HEK293 (cell line): Measurements from ENCODE around the gene SLC38A4.

Source experiments
- CTCF ChIA-PET: fragments of 350-600 bp; formaldehyde crosslinking; extraction: SDS; loops from one replicate; lab custom pipeline; 2021; ENCODE audit warnings: antibody characterized with exemption; lab: Yijun Ruan, JAX
- POLR2A ChIA-PET: fragments of 300-600 bp; formaldehyde crosslinking; extraction: SDS; loops from one replicate; lab custom pipeline; 2020; ENCODE audit warnings: antibody characterized with exemption, inconsistent platforms; lab: Yijun Ruan, JAX
- H3K27ac ChIP-seq: fragments of 200-500 bp; sonication (Bioruptor generic); 2 replicates; pipeline ENCODE4 v1.5.1; 2014; ENCODE audit warnings: low read depth, low read length, control low read depth, inconsistent platforms; ENCODE audit errors: extremely low read depth
- H3K36me3 ChIP-seq, 2 experiments: fragments of 200-500 bp in 1 of 2; sonication (Bioruptor generic) in 1 of 2; 1 replicate in 1 of 2; 2 replicates in 1 of 2; pipeline ENCODE4 v1.5.1; 2014 to 2017; ENCODE audit warnings: inconsistent platforms in 2 of 2, low read length in 2 of 2; ENCODE audit not compliant: control insufficient read depth in 2 of 2, insufficient read depth in 1 of 2
- H3K4me1 ChIP-seq: fragments of 200-500 bp; sonication (Bioruptor generic); 2 replicates; pipeline ENCODE4 v1.5.1; 2014; ENCODE audit warnings: mild to moderate bottlenecking, low read length, inconsistent platforms; ENCODE audit not compliant: control insufficient read depth, insufficient read depth
- H3K4me3 ChIP-seq: 2 replicates; pipeline ENCODE4 v1.5.1; 2011; ENCODE audit warnings: low read depth, mild to moderate bottlenecking, control low read depth, low read length, moderate library complexity
- H3K9me3 ChIP-seq: fragments of 200-500 bp; sonication (Bioruptor generic); 2 replicates; pipeline ENCODE4 v1.5.1; 2014; ENCODE audit warnings: low read depth, low read length, inconsistent platforms; ENCODE audit not compliant: control insufficient read depth, insufficient read depth
- BCL11A ChIP-seq: fragments of 450-650 bp; formaldehyde crosslinking; IDR thresholded peaks from 2 replicates; pipeline ENCODE4 v1.5.1; 2016; ENCODE audit warnings: low read depth, missing biosample characterization, missing genetic modification characterization
- GLI2 ChIP-seq: fragments of 450-650 bp; formaldehyde crosslinking; IDR thresholded peaks from 2 replicates; pipeline ENCODE4; 2017; ENCODE audit warnings: missing biosample characterization, missing genetic modification characterization, low read depth, borderline replicate concordance
- ZBTB48 ChIP-seq: fragments of 450-650 bp; formaldehyde crosslinking; IDR thresholded peaks from 2 replicates; pipeline ENCODE4 v1.5.1; 2016; ENCODE audit warnings: missing biosample characterization, missing genetic modification characterization
- ZNF175 ChIP-seq: fragments of 450-650 bp; formaldehyde crosslinking; IDR thresholded peaks from 2 replicates; pipeline ENCODE4 v1.5.1; 2016; ENCODE audit warnings: missing biosample characterization, missing genetic modification characterization
- ZNF221 ChIP-seq: fragments of 450-650 bp; formaldehyde crosslinking; IDR thresholded peaks from 2 replicates; pipeline ENCODE4 v1.5.1; 2017; ENCODE audit warnings: missing biosample characterization, missing genetic modification characterization, borderline replicate concordance
- ZNF324 ChIP-seq: fragments of 450-650 bp; formaldehyde crosslinking; IDR thresholded peaks from 2 replicates; pipeline ENCODE4 v1.5.1; 2016; ENCODE audit warnings: missing biosample characterization, missing genetic modification characterization
- ZNF404 ChIP-seq: fragments of 450-650 bp; formaldehyde crosslinking; IDR thresholded peaks from 2 replicates; pipeline ENCODE4 v1.5.1; 2017; ENCODE audit warnings: missing biosample characterization, missing genetic modification characterization
- ZNF416 ChIP-seq: fragments of 450-650 bp; formaldehyde crosslinking; IDR thresholded peaks from 2 replicates; pipeline ENCODE4 v1.5.1; 2016; ENCODE audit warnings: missing biosample characterization, missing genetic modification characterization
- ZNF626 ChIP-seq: fragments of 450-650 bp; sonication (Bioruptor Pico); formaldehyde crosslinking; IDR thresholded peaks from 2 replicates; pipeline ENCODE4 v1.5.1; 2018; ENCODE audit warnings: missing biosample characterization, missing genetic modification characterization, inconsistent platforms
- ZNF629 ChIP-seq: fragments of 450-650 bp; formaldehyde crosslinking; IDR thresholded peaks from 2 replicates; pipeline ENCODE4 v1.5.1; 2017; ENCODE audit warnings: missing biosample characterization, missing genetic modification characterization
- ZNF843 ChIP-seq: fragments of 450-650 bp; formaldehyde crosslinking; IDR thresholded peaks from 2 replicates; pipeline ENCODE4 v1.5.1; 2016; ENCODE audit warnings: missing biosample characterization, missing genetic modification characterization
- ZSCAN23 ChIP-seq: fragments of 450-650 bp; formaldehyde crosslinking; IDR thresholded peaks from 2 replicates; pipeline ENCODE4 v1.5.1; 2016; ENCODE audit warnings: missing biosample characterization, missing genetic modification characterization
- TF ChIP-seq, protein P1 (sequence below): fragments of 450-650 bp; formaldehyde crosslinking; IDR thresholded peaks from 2 replicates; pipeline ENCODE4 v1.5.1; 2016; ENCODE audit warnings: missing biosample characterization, missing genetic modification characterization
- TF ChIP-seq, protein P2 (sequence below): fragments of 450-650 bp; formaldehyde crosslinking; IDR thresholded peaks from 2 replicates; pipeline ENCODE4 v1.5.1; 2016; ENCODE audit warnings: missing biosample characterization, missing genetic modification characterization
- TF ChIP-seq, protein P3 (sequence below): fragments of 450-650 bp; formaldehyde crosslinking; IDR thresholded peaks from 2 replicates; pipeline ENCODE4 v1.5.1; 2017; ENCODE audit warnings: missing biosample characterization, missing genetic modification characterization
- TF ChIP-seq, protein P4 (sequence below): fragments of 450-650 bp; formaldehyde crosslinking; IDR thresholded peaks from 2 replicates; pipeline ENCODE4 v1.5.1; 2016; ENCODE audit warnings: missing biosample characterization, missing genetic modification characterization

SLC38A4 gene

DNA sequence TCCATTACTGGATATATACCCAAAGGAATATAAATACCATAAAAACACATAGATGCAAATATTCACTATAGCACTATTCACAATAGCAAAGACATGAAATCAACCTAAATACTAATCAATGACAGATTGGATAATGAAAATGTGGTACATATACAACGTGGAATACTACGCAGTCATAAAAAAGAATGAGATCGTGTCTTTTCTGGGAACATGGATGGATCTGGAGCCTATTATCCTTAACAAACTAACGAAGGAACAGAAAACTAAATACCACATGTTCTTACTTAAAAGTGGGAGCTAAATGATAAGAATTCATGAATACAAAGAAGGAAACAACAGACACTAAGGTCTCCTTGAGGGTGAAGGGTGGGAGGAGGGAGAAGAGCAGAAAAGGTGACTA lies 76.5 kb downstream of the SLC38A4 start:
- POLR2A ChIA-PET: no interaction called here
- CTCF ChIA-PET: no interaction called here
- H3K4me1 ChIP-seq: no peaks in the 10 kb centered on the region
- TF ChIP-seq, protein P1, sequence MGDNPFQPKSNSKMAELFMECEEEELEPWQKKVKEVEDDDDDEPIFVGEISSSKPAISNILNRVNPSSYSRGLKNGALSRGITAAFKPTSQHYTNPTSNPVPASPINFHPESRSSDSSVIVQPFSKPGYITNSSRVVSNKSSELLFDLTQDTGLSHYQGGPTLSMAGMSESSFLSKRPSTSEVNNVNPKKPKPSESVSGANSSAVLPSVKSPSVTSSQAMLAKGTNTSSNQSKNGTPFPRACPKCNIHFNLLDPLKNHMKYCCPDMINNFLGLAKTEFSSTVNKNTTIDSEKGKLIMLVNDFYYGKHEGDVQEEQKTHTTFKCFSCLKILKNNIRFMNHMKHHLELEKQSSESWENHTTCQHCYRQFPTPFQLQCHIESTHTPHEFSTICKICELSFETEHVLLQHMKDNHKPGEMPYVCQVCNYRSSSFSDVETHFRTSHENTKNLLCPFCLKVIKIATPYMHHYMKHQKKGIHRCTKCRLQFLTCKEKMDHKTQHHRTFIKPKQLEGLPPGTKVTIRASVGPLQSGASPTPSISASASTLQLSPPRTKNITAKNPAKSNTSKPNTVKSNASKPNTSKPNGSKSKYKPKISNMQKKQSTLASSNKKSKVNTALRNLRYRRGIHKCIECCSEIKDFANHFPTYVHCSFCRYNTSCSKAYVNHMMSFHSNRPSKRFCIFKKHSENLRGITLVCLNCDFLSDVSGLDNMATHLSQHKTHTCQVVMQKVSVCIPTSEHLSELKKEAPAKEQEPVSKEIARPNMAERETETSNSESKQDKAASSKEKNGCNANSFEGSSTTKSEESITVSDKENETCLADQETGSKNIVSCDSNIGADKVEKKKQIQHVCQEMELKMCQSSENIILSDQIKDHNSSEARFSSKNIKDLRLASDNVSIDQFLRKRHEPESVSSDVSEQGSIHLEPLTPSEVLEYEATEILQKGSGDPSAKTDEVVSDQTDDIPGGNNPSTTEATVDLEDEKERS (tag by site-specific recombination): 0 out of 2 replicates have a peak, but pooled peaks have one; percentile 52
- TF ChIP-seq ZNF629 (tag by site-specific recombination) (no peak), BCL11A (tag by site-specific recombination) (no peak)
- H3K27ac ChIP-seq: no peak overlapping the region
- no peak overlapping the region for H3K4me3 ChIP-seq
- no peaks in the 10 kb centered on the region for H3K9me3 ChIP-seq
- no peaks in the 10 kb centered on the region for H3K36me3 ChIP-seq

DNA sequence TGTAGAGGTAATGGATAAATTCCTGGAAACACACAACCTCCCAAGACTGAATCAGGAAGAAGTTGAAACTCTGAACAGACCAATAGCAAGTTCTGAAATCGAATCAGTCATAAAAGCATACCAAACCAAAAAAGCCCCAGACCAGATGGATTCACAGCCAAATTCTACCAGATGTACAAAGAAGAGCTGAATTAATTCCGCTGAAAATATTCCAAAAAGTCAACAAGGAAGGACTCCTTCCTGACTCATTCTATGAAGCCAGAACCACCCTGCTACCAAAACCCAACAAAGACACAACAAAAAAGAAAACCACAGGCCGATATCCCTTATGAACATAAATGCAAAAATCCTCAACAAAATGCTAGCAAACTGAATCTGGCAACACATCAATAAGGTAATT lies 81.5 kb downstream of the SLC38A4 start:
- ChIA-PET CTCF (no interaction called here), POLR2A (no interaction called here)
- TF ChIP-seq ZNF324 (tag by site-specific recombination) (no peak), ZNF416 (tag by site-specific recombination) (no peak), ZNF404 (tag by site-specific recombination) (no peak), ZNF221 (no peak), ZNF626 (tag by site-specific recombination) (no peak), ZSCAN23 (tag by site-specific recombination) (no peak), GLI2 (tag by site-specific recombination) (no peak), ZNF843 (tag by site-specific recombination) (no peak), ZNF175 (tag by site-specific recombination) (no peak), ZBTB48 (tag by site-specific recombination) (no peak)
- TF ChIP-seq, protein P2, sequence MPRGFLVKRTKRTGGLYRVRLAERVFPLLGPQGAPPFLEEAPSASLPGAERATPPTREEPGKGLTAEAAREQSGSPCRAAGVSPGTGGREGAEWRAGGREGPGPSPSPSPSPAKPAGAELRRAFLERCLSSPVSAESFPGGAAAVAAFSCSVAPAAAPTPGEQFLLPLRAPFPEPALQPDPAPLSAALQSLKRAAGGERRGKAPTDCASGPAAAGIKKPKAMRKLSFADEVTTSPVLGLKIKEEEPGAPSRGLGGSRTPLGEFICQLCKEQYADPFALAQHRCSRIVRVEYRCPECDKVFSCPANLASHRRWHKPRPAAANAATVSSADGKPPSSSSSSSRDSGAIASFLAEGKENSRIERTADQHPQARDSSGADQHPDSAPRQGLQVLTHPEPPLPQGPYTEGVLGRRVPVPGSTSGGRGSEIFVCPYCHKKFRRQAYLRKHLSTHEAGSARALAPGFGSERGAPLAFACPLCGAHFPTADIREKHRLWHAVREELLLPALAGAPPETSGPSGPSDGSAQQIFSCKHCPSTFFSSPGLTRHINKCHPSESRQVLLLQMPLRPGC (tag by site-specific recombination): no peak
- TF ChIP-seq, protein P3, sequence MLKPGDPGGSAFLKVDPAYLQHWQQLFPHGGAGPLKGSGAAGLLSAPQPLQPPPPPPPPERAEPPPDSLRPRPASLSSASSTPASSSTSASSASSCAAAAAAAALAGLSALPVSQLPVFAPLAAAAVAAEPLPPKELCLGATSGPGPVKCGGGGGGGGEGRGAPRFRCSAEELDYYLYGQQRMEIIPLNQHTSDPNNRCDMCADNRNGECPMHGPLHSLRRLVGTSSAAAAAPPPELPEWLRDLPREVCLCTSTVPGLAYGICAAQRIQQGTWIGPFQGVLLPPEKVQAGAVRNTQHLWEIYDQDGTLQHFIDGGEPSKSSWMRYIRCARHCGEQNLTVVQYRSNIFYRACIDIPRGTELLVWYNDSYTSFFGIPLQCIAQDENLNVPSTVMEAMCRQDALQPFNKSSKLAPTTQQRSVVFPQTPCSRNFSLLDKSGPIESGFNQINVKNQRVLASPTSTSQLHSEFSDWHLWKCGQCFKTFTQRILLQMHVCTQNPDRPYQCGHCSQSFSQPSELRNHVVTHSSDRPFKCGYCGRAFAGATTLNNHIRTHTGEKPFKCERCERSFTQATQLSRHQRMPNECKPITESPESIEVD (tag by site-specific recombination): no peak
- TF ChIP-seq, protein P4, sequence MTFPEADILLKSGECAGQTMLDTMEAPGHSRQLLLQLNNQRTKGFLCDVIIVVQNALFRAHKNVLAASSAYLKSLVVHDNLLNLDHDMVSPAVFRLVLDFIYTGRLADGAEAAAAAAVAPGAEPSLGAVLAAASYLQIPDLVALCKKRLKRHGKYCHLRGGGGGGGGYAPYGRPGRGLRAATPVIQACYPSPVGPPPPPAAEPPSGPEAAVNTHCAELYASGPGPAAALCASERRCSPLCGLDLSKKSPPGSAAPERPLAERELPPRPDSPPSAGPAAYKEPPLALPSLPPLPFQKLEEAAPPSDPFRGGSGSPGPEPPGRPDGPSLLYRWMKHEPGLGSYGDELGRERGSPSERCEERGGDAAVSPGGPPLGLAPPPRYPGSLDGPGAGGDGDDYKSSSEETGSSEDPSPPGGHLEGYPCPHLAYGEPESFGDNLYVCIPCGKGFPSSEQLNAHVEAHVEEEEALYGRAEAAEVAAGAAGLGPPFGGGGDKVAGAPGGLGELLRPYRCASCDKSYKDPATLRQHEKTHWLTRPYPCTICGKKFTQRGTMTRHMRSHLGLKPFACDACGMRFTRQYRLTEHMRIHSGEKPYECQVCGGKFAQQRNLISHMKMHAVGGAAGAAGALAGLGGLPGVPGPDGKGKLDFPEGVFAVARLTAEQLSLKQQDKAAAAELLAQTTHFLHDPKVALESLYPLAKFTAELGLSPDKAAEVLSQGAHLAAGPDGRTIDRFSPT (tag by site-specific recombination): no peak
- no peaks in the 10 kb centered on the region for H3K4me1 ChIP-seq
- H3K36me3 ChIP-seq: no peaks in the 10 kb centered on the region
- H3K9me3 ChIP-seq: no peaks in the 10 kb centered on the region
- no peak overlapping the region for H3K27ac ChIP-seq
- no peak overlapping the region for H3K4me3 ChIP-seq
